ENCODE results near the gene NDUFV1. TPM values are rescaled to one million over a fixed set of nuclear protein-coding genes. Genes with fewer than 3 reads are reported as not detected.
"Not testable (repeated sequence)": the region's sequence is repeated elsewhere in the genome, so short reads cannot be mapped to it uniquely, and the experiment has no call there.

Gene NDUFV1
- total RNA-seq, 2 experiments from 2014 or later, result 317 to 321 TPM

DNA sequence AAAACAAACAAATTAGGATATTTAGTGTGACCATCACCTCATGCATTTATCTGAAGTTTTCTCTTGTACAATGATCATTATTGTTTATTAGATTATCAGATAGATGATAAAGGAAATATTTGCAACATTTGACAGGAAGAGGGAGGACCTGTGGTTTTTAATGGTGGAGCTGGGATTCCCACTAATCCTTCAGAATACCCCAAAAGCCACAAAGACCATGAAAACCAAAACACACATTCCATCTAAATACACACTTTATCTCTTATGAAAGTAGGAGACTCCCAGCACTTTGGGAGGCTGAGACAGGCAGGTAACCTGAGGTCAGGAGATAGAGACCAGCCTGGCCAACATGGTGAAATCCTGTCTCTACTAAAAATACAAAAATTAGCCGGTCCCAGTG, 7.6 kb upstream of the NDUFV1 start:
- Mint-ChIP-seq H3K4me1 (peaks cover 2% of the 10 kb centered on the region), H3K9me3 (peaks cover 1% of the 10 kb centered on the region), H3K4me3 (no peak overlapping the region), H3K27ac (no peak overlapping the region), H3K36me3 (no peaks in the 10 kb centered on the region), H3K27me3 (peaks cover 39% of the 10 kb centered on the region)
- DNase-seq, result no peak

DNA sequence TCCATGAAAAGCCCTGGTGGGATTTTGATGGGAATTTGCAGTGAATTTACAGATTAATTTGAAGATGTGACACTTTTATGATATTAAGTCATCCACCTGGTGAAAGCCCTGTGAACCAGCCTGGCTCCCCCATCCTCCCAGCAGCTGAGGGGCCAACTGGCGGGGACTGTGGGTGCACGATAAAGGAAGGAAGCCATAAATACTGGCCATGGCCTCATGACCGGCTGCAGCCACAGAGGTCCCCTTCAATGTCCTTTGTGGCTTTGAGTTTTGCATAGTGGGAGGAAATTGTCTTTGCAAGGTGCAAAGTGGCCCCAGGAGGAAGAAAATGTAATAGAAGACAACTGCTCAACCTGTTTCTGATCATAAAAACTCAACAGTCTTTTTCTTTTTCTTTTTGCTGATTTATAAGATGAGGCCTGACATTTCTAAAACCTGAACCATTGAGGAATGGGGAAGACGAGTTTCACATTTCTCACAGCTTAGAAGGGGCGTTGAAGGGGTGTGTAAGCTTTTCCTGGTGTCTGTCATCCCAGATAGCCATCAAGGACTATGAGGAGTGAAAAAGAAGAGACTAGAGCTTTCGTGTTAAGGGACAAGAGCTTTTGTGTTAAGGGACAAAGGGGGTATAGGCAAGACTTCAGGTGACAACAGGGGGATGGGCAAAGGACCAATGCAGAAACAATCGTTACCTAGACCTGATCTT, 6.3 kb upstream of the NDUFV1 start:
- Mint-ChIP-seq H3K27me3 (peaks cover 39% of the 10 kb centered on the region), H3K27ac (no peak overlapping the region), H3K4me1 (peaks cover 2% of the 10 kb centered on the region), H3K36me3 (no peaks in the 10 kb centered on the region), H3K4me3 (no peak overlapping the region), H3K9me3 (peaks cover 1% of the 10 kb centered on the region)
- DNase-seq, result no peak

DNA sequence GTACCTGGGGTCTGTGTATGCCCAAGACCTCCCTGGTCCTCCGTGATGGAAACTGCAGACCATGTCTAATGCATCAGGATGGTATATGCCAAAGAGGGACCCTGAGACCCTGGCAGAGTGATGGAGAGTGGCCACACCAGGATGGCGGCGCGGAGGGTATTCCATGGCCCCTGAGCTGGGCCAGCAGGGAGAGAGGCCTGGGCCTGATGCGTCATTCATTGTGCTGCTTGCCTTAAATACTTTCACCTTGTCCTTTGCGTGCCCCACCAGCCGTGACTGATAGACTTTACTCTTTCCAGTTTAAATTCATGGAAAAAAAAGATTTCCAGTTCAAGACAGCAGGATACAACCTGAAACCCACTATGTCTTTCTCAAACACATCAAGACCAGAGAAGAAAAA, 5.6 kb upstream of the NDUFV1 start:
- no peaks in the 10 kb centered on the region for H3K36me3 Mint-ChIP-seq
- H3K4me1 Mint-ChIP-seq, result peaks cover 2% of the 10 kb centered on the region
- H3K4me3 Mint-ChIP-seq, result no peak overlapping the region
- peaks cover 1% of the 10 kb centered on the region for H3K9me3 Mint-ChIP-seq
- no peak for DNase-seq
- H3K27ac Mint-ChIP-seq, result no peak overlapping the region
- H3K27me3 Mint-ChIP-seq, result peaks cover 39% of the 10 kb centered on the region

DNA sequence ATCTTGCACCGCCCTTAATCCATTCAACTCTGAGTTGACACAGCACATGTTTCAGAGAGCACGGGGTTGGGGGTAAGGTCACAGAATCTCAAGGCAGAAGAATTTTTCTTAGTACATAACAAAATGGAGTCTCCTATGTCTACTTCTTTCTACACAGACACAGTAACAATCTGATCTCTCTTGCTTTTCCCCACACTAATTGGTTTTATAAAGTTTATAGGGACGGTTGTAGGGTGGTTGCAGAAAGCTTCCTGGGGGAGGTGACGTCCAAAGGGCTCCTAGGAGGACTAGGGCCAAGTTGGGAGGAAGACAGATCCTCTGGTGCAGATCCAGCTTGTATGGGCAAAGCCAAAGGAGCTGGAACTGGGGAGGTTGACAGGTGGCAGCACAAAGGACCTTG, 2.6 kb upstream of the NDUFV1 start:
- H3K4me3 Mint-ChIP-seq, H3K4me1 Mint-ChIP-seq, DNase-seq, H3K27ac Mint-ChIP-seq, H3K9me3 Mint-ChIP-seq: not testable (repeated sequence)
- Mint-ChIP-seq H3K36me3 (peaks cover 11% of the 10 kb centered on the region), H3K27me3 (peaks cover 35% of the 10 kb centered on the region)

DNA sequence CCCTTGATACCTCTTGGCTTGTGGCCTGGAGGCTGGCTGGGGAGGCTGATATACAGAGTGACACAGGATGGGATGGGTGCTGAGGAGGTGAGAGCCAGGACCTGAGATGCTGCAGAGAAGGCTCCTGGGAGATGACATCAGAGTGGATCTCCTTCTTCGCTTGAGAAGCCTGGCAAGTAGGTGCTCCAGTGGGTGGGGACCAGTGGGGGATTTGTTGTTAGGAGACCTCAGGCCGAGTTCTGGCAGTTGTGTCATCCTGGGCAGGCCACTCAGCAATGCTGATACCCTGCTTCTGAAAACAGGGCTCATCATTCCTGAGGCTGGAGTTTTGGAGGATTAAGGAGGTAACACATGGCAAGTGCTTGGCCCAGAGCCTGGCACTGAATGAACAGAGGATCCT, 1.9 kb upstream of the NDUFV1 start:
- no peak for DNase-seq
- peaks cover 11% of the 10 kb centered on the region for H3K4me1 Mint-ChIP-seq
- peaks cover 28% of the 10 kb centered on the region for H3K27me3 Mint-ChIP-seq
- H3K27ac Mint-ChIP-seq, result no peak overlapping the region
- no peaks in the 10 kb centered on the region for H3K9me3 Mint-ChIP-seq
- peaks cover 14% of the 10 kb centered on the region for H3K36me3 Mint-ChIP-seq
- no peak overlapping the region for H3K4me3 Mint-ChIP-seq

DNA sequence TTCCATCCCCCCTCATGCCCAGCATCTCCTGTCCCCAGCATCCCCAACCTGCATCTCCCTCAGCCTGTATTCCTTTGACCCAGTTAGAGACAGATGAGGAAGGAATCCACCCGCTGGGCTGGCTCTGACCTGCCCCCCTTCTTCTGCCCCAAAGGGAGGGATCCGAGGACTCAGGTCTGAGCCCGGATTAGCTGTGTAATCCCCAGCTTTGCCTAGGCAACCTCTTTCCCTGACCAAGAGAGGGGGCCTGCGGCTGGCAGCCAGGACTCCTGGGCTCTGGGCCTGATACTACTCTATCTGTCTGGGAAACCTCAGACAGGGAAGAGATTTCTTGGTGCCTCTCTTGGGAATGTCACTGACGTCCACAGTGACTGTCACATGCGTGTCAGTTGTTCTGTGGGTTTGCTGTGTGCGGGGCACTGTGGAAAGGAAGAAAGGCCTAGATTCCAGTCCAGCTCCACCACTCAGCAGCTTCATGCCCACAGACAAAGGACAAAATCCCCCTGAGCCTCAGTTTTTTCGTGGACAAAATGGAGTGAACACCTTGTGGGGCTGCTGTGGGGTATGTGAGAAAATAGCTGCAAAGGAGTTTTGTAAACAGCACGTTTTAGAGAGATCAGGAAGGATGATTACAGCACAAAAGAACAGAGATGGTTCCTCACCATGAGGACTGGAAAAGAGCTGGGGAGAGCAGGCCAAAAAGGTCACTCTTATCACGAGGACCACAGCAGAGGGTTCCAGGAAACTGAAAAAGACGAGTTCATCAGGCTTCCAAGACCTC, 1.3 kb upstream of the NDUFV1 start:
- Mint-ChIP-seq H3K27ac (no peak overlapping the region), H3K4me3 (peak overlapping the region; percentile 32), H3K9me3 (no peaks in the 10 kb centered on the region), H3K27me3 (peaks cover 22% of the 10 kb centered on the region), H3K36me3 (peaks cover 14% of the 10 kb centered on the region), H3K4me1 (peaks cover 11% of the 10 kb centered on the region)
- DNase-seq, result no peak

DNA sequence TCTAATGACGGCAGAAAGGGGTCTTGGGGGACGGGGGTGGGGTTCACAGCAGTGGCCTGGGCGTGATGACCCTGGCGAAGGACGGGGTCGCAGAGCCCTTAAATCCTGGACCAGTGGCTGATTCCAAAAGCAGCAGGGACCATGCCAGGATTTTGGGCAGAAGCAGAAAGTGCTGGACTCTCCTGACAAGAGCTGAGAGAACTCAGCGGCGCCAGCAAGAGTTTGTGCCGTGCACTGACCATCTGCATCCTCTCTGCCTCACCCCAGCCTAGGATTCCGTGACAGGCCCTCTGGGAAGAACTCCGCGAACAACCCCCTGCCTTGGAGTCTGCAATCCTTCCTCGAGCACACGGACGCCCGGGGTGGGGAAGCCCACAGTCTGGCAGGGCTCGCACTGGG, 644 bp upstream of the NDUFV1 start:
- Mint-ChIP-seq H3K4me3 (peak overlapping the region; percentile 94), H3K36me3 (peaks cover 14% of the 10 kb centered on the region), H3K27me3 (peaks cover 15% of the 10 kb centered on the region), H3K4me1 (peaks cover 11% of the 10 kb centered on the region), H3K27ac (peak overlapping the region; percentile 71), H3K9me3 (no peaks in the 10 kb centered on the region)
- no peak for DNase-seq

DNA sequence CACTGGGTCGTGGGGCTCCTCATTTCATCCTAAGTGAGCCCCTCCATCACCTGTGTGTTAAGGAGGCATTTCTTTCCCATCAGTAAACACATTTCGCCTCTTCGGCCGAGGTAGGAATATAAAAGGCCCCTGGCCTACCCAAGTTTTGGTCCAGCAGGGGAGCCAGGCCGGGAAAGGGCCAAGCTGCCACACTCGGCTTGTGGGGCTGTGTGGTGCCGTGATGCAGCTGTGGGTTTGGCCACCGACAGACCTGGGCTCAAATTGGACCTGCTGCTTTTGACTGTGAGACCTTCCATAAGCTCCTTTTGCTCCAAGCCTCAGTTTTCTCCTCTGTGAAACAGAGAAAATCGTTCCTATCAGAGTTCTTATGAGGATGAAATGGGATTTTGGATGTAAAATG, 771 bp downstream of the NDUFV1 start:
- peak overlapping the region; percentile 94 for H3K4me3 Mint-ChIP-seq
- H3K36me3 Mint-ChIP-seq, result peaks cover 14% of the 10 kb centered on the region
- no peaks in the 10 kb centered on the region for H3K9me3 Mint-ChIP-seq
- peak overlapping the region; percentile 88 for H3K27ac Mint-ChIP-seq
- H3K4me1 Mint-ChIP-seq, result peaks cover 11% of the 10 kb centered on the region
- peaks cover 7% of the 10 kb centered on the region for H3K27me3 Mint-ChIP-seq
- no peak for DNase-seq

DNA sequence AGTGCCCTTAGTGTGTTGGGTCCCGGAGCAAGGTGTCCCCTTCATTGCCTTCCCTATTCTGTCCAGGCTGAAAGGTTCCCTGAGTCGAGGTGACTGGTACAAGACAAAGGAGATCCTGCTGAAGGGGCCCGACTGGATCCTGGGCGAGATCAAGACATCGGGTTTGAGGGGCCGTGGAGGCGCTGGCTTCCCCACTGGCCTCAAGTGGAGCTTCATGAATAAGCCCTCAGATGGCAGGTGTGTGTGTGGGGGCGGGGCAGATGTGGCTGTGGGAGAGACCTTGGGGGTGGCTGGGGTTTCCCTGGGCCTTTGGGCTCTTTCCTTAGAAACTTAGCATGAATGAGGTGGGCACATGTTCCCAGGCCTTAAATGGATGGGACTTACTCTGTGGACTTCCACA, 1.8 kb downstream of the NDUFV1 start:
- no peaks in the 10 kb centered on the region for H3K9me3 Mint-ChIP-seq
- H3K4me1 Mint-ChIP-seq, result peaks cover 15% of the 10 kb centered on the region
- no peak overlapping the region for H3K27ac Mint-ChIP-seq
- no peaks in the 10 kb centered on the region for H3K27me3 Mint-ChIP-seq
- H3K36me3 Mint-ChIP-seq, result peaks cover 14% of the 10 kb centered on the region
- no peak for DNase-seq
- H3K4me3 Mint-ChIP-seq, result peak overlapping the region; percentile 94

DNA sequence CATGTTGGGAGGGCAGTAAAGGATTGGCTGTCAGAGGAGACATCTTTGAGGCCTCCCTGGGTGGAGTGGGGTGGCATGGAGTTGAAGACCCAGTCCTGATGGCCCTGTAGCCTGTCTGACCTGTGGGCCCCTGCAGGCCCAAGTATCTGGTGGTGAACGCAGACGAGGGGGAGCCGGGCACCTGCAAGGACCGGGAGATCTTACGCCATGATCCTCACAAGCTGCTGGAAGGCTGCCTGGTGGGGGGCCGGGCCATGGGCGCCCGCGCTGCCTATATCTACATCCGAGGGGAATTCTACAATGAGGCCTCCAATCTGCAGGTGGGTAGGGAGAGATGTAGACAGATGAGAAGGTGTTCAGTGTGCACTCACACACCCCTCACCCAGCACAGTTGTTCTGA, 2.6 kb downstream of the NDUFV1 start:
- Mint-ChIP-seq H3K4me1 (peaks cover 21% of the 10 kb centered on the region), H3K4me3 (no peak overlapping the region), H3K9me3 (no peaks in the 10 kb centered on the region), H3K27ac (no peak overlapping the region), H3K27me3 (no peaks in the 10 kb centered on the region), H3K36me3 (peaks cover 14% of the 10 kb centered on the region)
- no peak for DNase-seq

DNA sequence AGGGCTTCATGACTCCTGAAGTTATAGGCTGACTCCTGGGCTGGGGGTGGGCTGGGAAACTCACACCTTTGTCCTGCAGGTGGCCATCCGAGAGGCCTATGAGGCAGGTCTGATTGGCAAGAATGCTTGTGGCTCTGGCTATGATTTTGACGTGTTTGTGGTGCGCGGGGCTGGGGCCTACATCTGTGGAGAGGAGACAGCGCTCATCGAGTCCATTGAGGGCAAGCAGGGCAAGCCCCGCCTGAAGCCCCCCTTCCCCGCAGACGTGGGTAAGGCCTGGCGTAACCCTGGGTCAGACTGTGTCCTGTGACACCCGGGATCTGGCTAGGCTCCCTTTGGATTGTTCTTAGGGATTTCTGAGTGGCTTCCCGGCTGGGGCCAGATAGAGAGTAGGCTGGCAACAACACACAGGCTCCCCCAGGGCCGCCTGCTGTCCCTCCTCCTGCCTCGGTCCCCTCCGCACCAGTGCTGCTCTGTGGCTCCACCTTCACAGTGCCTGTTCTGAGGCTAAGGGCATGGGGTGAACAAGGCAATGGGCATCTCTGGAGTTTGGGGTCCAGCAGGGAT, 3.6 kb downstream of the NDUFV1 start:
- peaks cover 14% of the 10 kb centered on the region for H3K36me3 Mint-ChIP-seq
- H3K4me1 Mint-ChIP-seq, result peaks cover 27% of the 10 kb centered on the region
- H3K9me3 Mint-ChIP-seq, result no peaks in the 10 kb centered on the region
- no peak overlapping the region for H3K27ac Mint-ChIP-seq
- no peak for DNase-seq
- no peak overlapping the region for H3K4me3 Mint-ChIP-seq
- H3K27me3 Mint-ChIP-seq, result no peaks in the 10 kb centered on the region

DNA sequence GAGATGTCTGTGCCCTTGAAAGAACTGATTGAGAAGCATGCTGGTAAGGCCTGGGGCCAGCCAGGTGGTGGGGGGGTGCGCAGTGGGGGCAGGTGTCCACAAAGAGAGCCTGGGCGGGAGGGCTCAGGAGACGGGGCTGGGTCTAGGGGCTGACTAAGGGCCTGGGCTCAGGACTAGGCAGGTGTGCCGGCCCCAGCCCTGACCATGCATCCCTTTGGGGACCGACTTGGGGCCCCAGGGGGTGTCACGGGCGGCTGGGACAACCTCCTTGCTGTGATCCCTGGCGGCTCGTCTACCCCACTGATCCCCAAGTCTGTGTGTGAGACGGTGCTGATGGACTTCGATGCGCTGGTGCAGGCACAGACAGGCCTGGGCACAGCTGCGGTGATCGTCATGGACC, 4.4 kb downstream of the NDUFV1 start:
- no peak overlapping the region for H3K27ac Mint-ChIP-seq
- peaks cover 27% of the 10 kb centered on the region for H3K4me1 Mint-ChIP-seq
- no peak overlapping the region for H3K4me3 Mint-ChIP-seq
- H3K9me3 Mint-ChIP-seq, result no peaks in the 10 kb centered on the region
- no peaks in the 10 kb centered on the region for H3K27me3 Mint-ChIP-seq
- H3K36me3 Mint-ChIP-seq, result peaks cover 14% of the 10 kb centered on the region
- no peak for DNase-seq

DNA sequence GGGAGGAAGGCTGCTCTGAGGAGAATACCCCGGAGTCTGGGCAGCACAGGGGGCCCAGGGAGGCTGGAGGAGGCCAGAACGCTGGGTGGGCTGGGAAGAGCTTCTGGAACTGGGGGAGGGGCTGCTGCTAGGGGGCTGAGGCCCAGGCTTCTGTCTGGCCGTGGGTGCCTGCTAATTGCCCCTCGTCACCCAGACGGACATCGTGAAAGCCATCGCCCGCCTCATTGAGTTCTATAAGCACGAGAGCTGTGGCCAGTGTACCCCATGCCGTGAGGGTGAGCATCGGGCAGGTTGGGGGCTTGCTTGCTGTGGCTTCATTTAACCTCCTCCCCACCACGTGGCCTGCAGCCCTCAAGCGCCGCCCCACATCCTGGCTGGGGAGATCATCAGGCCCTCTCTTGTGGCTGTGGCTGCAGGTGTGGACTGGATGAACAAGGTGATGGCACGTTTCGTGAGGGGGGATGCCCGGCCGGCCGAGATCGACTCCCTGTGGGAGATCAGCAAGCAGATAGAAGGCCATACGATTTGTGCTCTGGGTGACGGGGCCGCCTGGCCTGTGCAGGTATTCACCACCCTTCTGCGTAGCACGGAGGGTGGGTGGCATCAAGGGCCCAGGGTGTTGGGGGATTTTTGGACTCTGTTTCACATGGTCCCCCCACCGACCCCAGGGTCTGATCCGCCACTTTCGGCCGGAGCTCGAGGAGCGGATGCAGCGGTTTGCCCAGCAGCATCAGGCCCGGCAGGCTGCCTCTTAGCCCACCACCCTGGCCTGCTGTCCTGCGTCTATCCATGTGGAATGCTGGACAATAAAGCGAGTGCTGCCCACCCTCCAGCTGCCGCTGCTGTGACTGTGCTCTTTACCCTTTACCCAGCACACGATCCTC, 5.2 kb downstream of the NDUFV1 start:
- no peak overlapping the region for H3K27ac Mint-ChIP-seq
- peaks cover 2% of the 10 kb centered on the region for H3K27me3 Mint-ChIP-seq
- H3K9me3 Mint-ChIP-seq, result no peaks in the 10 kb centered on the region
- H3K36me3 Mint-ChIP-seq, result peaks cover 14% of the 10 kb centered on the region
- no peak overlapping the region for H3K4me3 Mint-ChIP-seq
- H3K4me1 Mint-ChIP-seq, result peaks cover 27% of the 10 kb centered on the region
- DNase-seq, result no peak

DNA sequence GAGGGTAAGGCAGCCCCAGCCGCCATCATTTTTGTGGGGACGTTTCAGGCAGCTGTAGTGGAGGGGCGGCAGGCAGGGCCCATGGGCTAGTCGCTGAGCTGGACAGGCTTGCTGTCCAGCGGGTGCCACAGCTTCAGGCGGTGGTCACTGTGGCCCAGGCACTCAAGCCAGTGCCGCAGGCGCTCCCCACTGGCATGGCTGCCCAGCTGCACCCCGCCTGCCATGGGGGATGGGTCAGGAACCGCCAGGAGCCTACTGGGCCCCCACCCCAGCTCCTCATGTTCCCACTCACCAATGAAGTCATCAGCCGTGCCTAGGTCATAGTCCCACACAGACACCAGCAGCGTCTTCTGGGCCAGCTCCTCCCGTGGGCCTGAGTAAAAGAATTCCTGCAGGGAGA, 6.0 kb downstream of the NDUFV1 start:
- H3K36me3 Mint-ChIP-seq, result peaks cover 11% of the 10 kb centered on the region
- H3K27ac Mint-ChIP-seq, result peak overlapping the region; percentile 19
- H3K27me3 Mint-ChIP-seq, result peaks cover 8% of the 10 kb centered on the region
- no peak overlapping the region for H3K4me3 Mint-ChIP-seq
- no peaks in the 10 kb centered on the region for H3K9me3 Mint-ChIP-seq
- DNase-seq, result no peak
- peaks cover 27% of the 10 kb centered on the region for H3K4me1 Mint-ChIP-seq

Measured in activated naive CD8-positive, alpha-beta T cell treated with anti-CD3 and anti-CD28 coated beads for 36 hours (primary cell).